ENCODE data around the gene TRAPPC11.

The TRAPPC11 gene

DNA sequence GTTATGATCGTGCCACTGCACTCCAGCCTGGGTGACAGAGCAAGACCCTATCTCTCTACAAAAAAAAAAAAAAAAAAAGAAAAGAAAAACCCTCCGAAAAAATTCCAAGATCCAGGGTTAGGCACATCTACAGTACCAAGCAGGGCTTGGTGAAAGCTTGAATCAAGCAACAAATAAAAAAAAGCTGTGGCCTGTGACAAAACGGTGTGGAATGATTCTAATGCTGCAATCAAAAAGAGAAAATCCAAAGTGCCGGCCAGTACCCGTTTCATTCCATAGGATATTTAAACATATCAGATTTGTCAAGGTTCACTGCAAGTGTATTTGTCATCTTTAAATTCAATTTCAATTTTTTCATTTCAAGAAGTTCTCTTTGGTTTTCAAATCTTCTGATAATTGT, 20.7 kb upstream of the TRAPPC11 start:
- DNase-seq: no peak

DNA sequence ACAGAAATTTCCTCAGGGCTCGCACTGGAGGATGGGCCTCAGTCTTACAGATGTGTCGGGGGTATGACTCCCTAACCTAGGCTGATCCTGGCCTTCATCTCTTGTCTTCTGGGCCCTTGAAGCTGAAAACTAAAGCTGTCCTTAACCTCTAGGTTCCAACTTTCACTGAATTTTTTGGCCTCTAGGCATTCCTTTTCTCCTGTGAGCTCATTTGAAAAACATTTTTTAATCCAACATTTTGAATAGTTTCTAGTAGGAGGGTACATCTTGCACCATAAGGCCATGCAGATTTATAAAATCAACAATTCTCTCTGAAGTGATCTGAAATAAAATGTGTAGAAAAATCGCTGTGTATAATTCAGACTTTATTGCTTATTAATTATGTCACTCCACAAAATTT, 19.8 kb upstream of the TRAPPC11 start:
- DNase-seq: no peak

DNA sequence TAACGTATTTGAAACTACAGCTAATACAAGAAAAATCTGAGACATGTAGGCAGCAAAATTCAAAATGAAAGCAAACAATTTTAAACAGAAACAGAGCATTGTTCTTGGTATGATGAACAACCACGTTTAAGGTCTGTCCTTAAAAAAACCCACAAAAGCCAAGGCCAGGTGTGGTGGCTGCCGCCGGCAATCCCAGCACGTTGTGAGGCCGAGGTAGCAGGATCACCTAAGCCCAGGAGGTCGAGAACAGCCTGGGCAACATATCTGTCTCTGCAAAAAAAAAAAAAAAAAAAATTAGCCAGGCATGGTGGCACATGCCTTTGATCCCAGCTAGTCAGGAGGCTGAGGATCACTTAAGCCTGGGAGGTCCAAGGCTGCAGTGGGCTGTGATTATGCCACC, 13.8 kb upstream of the TRAPPC11 start:
- no peak for DNase-seq

DNA sequence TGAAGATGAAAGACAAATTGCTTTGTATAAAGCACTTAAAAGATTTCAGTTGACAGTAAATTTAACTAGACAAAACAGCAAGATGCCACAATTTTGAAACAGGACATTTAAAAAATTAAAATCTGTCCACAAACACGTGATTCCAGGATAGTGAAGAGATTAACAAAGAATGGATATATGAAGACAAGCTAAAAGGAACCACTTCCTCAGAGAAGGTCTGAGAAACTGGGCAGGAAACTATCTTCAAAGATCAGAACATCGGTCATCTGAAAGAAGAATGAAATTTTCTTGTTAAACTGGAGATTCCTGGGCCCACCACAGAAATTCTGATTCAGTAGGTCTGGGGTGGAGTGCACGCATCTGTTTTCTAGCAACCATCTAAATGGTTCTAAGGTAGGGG, 1.5 kb upstream of the TRAPPC11 start:
- DNase-seq: no peak

DNA sequence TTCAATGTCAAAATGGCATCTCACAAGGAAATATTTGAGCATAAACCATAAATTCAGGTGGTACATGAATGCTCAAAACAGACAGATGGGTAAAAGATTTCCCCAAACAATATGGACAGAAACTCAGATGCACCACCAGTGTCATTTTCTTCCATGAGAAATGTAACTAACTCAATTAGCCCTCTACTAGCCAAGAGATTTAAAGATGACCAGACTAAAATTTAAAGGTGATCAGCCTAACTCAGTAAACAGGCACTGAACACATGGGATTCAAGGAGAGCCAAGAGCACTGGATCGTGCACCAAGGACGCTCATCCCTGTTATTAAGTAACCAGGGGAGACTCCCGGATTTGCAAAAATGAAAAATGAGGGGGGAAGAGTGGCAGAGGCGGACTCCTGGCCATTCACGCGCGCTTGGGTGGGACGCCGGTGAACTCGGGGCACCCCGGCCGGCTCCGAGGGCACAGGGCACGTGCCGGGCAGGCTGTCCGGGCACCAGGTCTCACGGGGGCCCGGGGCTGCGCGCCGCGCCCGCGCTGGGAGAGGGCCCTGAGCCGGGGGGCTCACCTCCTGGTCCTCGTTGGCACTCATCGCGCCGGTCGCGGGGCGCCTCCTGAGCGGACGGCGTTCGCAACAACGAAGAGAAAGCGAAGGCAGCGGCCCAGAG, 598 bp upstream of the TRAPPC11 start:
- DNase-seq: peak; percentile 82

DNA sequence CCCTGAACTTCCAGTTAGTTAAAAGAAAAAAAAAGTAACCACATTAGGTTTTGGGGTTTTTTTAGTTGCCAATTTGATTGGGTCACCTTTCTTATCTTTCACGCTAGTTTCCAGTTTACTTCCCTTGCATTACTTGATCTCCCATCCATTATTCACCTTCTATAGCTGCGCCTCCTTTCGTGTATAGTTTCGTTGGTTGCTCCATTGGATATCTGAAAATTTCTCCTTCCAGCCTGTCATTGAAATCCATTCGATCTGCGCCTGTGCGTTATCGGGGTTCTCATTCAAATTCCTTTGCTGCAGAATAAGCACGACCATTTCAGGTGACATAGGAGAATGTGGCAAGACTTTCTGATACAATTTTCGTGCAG, 764 bp downstream of the TRAPPC11 start:
- no peak for DNase-seq

DNA sequence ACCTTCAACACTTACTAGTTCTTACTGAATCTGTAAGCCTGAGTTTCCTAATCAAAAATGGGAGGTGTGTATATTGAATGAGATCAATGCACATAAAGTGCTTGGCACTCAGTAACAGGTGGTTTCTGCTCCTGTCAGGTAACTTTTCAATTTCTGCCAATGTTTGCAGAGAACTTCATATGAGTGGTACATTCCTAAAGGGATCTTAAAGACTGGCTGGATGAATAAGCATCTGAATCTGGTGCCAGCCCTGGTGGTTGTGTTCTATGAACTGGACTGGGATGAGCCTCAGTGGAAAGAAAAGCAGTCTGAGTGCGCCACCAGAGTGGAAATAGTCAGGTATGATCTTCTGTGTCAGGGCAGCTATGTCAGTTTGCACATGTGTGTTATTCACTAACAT, 7.0 kb downstream of the TRAPPC11 start:
- DNase-seq: no peak

DNA sequence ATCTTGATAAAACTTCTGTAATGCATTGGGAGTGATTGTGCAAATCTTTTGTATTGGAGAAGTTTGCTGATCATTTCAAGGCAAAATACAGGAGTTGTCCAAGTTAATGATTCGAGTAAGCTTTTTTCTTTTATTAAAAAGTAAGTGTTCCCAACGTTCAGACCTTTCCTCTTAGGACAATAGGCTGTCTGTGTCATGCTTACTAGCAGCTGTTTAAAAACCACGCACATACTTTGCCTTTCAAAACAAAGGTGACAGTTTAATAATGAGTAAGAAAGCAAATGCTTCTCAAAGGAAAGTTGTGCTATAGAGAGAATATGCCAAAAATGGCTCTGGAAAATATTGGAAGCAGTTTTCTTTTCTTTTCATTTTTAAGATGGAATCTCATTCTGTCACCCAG, 11.2 kb downstream of the TRAPPC11 start:
- DNase-seq: no peak

DNA sequence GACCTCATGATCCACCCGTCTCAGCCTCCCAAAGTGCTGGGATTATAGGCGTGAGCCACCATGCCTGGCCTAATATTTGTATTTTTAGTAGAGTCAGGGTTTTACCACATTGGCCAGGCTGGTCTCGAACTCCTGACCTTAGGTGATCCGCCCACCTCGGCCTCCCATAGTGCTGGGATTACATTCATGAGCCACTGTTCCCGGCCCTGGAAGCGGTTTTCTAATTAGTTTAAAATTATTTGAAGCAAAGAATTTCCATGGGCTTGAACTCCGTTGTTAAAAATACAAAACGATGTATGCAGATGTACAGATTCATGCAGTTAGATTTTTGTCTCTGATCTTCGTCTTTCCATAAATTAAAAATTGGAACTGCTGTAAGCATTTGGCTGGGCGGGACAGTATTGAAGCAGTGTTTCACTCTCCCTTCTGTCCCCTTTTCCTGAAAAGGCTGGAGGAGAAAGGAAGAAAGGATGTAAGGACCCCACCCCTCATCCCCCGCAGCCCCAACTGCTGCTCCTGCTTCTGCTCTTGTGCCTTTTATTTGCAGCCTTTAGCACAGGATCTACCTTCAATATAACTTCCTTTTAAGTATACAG, 12.0 kb downstream of the TRAPPC11 start:
- DNase-seq: no peak

DNA sequence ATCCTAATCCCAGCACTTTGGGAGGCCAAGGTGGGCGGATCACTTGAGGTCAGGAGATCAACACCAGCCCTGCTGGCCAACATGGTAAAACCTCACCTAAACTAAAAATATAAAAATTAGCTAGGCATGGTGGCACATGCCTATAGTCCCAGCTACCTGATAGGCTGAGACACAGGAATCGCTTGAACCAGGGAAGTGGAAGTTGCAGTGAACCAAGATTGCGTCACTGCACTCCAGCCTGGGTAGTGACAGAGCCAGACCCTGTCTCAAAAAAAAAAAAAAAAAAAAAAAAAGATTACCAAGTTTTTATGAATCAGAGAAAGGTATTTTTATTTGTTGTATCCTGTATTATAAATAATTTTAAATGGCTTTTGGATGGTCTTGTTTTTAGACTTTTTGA, 15.1 kb downstream of the TRAPPC11 start:
- DNase-seq: no peak

DNA sequence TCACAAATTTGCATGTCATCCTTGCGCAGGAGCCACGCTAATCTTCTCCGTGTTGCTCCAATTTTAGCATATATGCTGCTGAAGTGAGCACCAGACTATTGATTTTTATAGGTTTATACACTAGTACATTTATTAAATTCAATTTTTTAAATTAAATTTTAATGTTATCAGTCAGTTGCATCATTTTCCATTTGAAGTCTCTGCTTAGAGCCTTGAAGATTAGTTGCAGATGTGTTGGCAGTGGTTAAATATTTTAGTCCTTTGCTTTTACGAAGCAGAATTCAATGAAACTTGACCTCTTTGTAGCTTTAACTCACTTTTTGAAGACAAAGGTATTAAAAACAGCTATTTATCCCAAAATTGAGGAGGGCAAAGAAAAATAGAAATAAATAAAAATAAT, 16.5 kb downstream of the TRAPPC11 start:
- no peak for DNase-seq

DNA sequence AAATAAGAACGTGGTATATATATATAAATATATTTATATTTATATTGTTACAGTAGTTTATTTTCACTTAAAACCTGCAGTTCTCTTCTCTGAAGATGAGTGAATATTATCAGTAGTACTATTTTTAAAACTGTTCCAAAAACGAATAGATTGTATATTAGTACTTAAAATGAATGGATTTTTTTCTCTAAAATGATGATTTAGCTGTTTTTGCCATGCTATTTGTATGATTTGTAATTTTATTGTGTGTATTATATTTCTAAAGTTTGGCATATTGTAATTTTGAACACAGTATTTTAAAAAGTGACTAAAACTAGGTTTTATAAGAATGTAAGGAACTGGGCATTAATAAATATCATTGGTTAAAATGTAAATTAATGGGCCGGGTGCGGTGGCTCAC, 22.0 kb downstream of the TRAPPC11 start:
- no peak for DNase-seq

DNA sequence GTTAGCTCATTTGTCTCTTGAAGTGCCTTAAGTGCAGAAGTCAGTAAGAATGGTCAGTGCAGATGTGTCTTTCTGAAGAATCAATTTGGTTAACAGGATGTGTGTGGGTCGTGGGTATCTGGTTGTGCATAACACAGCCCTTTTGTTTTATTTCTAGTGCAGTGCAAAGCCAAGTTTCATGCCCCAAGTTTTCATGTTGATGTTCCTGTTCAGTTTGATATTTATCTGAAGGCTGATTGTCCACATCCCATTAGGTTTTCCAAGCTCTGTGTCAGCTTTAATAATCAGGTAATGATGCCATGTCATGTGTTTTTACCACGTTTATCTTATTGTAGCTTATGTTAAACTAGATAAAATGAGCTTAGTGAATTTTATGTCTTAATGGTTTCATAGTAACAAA, 27.4 kb downstream of the TRAPPC11 start:
- no peak for DNase-seq

DNA sequence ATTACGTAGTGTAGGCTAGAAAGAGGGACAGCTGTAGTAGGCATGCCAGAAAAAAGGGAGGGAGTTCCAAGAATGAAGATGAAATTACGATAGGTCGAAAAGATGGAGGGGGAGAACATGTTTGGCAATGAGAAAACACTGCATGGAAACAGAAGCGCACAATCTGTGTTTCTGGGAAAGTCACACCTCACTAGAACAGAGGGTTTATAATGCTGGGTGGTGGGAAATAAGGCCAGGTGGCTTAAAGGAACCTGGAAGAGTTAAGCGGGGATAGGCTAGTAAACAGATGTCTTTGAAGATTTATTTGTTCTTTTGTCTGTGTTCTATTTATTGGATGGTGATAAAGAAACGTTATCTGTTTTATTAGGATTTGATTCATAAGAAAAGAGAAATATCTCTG, 29.1 kb downstream of the TRAPPC11 start:
- DNase-seq: no peak

DNA sequence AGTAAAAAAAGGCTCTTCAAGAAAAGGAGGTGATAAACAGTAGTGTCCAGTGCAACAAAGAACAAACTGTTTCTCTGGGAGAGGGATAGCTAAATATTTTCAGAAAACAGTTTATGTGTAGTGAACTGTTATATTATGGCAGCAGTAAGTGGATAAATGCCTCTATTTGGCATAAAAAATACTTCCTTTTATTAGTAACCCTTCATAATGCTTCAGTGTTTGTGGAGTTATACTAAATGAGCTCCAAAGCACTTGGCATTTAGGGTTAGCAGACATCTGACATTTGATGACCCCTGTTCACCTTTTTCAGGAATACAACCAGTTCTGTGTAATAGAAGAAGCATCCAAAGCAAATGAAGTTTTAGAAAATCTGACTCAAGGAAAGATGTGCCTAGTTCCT, 31.9 kb downstream of the TRAPPC11 start:
- no peak for DNase-seq

DNA sequence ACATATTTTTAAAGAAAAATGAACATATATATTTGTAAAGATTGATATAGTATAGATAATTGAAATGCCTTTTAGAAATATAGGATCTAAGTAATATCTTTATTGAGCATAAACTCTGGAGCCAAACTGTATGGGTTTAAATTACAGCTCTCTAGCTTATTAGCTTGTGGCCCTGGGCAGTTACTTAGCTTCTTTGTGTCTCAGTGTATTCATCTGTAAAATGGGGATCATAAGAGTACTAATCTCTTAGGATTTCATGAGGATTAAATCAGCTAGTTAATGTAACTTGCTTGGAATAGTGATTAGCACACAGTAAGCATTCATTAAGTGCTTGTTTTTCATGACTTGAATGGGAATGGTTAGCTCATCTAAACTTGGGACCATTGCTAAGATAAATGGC, 32.8 kb downstream of the TRAPPC11 start:
- no peak for DNase-seq

DNA sequence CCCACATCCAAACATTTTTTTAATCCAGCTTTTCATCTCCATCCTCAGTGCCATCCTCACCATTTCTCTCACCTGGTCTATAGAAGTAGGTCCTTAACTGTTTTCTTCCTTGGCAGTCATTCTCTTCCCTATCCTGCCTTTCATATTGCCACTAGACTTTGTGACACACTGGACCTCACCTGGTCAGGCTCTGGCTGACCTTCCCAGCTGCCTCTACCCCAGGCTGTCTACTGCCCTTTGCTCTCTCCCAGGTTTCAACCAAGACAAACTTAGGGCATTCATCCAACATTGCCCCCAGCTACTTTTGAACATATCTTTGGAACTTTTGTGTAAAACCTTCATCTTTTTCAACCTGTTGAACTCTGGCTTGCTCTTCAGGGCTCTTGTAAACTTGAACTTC, 39.8 kb downstream of the TRAPPC11 start:
- DNase-seq: no peak

DNA sequence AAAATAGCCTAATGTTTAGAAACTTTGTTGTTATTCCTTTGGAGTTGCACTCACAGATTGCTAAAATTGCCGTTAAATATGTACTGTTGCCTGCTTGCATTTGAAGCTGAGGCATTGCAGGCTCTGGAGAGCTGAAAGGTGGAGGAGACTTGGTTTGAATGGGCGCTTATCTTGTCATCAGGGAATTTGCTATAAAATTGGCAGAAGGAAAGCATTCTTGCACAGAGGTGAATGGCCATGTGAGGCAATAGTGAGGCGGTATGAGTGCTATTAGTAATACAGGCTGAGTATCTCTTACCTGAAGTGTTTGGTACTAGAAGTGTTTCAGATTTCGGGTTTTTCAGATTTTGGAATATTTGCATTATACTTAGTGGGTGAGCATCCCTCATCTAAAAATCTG, 41.3 kb downstream of the TRAPPC11 start:
- no peak for DNase-seq

DNA sequence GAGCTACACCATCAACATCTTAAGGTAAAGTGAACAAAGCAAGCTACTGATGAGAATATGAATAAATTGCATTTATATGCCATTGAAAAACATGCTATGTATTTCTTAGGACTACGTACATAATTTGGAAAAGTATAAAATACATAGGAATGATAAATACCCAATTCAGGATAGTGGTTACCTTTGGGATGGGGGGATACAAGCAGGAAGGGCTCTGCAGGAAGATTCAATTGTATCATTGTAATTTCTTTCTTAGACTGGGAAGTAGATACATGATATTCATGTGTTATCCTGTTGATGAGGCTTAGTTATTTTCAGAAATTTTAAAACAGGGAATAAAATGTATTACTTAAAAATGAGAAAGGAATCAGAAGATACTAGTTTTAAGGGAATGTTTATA, 43.4 kb downstream of the TRAPPC11 start:
- DNase-seq: no peak

DNA sequence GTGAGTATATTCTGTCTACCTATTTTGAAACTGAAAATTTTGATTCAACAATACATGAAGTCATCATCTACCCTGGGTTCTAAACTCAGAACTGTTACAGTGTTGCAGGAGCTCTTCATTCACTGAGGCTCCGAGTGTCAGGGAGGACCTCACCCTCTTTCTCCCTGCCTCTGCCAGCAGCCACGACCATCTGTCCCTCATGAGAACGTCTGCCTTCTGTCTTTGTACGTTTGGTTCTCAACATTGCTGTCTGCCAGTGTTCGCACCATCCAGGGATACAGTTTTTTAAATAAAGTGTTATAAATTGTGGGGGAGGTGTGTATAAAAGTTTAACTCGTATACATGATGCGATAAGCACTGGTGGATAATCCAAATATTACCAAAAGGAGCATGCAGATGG, 55.5 kb downstream of the TRAPPC11 start:
- no peak for DNase-seq

DNA sequence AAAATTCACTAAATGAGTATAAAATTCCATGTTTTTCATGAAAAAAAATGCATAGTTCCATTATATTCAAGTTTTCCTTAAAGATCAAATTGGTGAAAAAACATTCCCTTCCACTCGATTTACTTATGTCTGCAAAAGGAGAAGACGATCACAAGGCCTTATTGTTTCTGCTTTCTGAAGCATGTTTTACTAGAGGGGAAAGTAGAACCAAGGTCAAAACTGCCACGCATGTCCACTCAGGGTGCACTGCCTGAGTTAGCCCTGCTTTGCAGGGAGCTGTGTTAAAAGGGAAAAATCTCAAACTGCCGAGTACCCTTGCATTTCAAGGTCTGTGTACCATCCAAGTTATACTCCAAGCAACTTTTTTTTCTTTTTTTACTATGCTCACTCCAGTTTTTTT, 57.2 kb downstream of the TRAPPC11 start:
- no peak for DNase-seq

DNA sequence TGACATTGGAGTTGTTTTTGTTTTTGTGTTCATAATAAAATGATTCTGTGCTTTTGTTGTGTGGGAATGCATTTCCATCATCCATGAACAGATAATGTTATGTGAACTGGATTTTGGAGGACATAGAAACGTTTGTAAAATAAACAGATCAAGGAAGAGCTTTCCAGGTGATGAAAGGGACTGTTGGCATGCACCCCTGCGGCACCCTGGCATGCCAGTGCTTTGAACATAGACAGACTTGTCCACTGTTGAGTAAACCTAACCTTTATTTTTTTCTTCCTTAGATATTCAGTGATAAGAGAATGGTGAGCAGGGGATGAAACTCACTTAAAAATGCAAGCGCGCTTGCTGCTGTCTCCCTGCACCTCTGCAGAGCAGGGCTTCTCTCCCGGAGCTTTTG, 59.8 kb downstream of the TRAPPC11 start:
- DNase-seq: no peak

DNA sequence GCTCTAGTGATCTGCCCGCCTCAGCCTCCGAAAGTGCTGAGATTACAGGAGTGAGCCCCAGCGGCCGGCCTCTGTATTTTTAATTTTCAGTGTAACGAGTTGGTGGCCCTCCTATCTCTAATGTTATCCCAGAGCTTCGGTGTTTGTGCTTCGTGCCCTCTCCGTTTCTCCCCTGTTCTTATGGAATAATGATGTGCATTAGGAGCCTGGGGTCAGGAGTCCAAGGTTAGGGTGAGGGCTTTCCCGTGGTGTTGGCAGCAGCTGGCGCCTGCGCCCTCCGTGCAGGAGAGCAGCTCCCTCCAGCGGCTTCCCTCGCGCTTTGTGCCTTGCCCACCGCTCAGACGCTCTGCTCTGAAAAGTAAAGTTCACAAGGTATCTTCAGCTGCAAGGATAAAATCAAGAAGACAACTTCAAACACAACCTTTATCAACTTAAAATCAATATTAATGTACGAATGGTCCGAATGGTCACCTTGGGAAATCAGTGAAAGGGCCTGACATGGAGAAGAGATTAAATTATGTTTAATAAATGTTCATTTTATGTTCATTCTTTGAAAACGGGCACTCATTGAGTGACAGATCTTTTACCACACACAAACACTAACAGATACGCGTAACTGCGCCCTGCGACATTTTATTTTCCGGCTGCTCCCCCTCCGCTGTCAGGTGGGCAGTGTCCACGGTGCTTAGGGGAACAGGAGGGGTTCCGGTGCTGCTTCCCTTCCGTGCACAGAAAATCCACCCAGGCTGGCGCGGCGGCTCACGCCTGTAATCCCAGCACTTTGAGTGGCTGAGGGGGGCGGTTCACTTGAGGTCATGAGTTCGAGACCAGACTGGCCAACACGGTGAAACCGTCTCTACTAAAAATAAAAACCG, 62.4 kb downstream of the TRAPPC11 start:
- DNase-seq: peak; percentile 76
